Right lobe of liver (tissue), 6 donors: ENCODE results near the gene FKBP15. TPM values are rescaled to one million over a fixed set of nuclear protein-coding genes. Genes with fewer than 3 reads are reported as not detected.

Experiments used
- ATAC-seq, 4 donors: fragments of 200-7000 bp; cut with Tn5 transposase; one replicate each; pipeline ENCODE4 v1.9.1; 2020; ENCODE audit warnings: mild to moderate bottlenecking in 4 of 4, moderate library complexity in 4 of 4
- DNase-seq, 3 donors: peaks; one replicate each; pipeline ENCODE4 v3.0.0-alpha.2; 2020
- H3K27ac ChIP-seq, 3 donors: fragments of 200-600 bp; one replicate each; pipeline ENCODE4 v1.8.0; 2022
- H3K27me3 ChIP-seq, 2 donors: fragments of 200-600 bp; one replicate each; pipeline ENCODE4 v1.8.0; 2022
- H3K36me3 ChIP-seq, 4 donors: fragments of 200-600 bp; sonication (generic) in 1 of 4; one replicate each; pipeline versions ENCODE4 v1.5.1 to v1.8.0; 2017 to 2022; ENCODE audit warnings: control low read depth in 1 of 4
- H3K4me1 ChIP-seq, 4 donors: fragments of 200-600 bp; sonication (generic) in 1 of 4; one replicate each; pipeline versions ENCODE4 v1.5.1 to v1.8.0; 2017 to 2022; ENCODE audit warnings: control low read depth in 1 of 4
- H3K4me3 ChIP-seq, 3 donors: fragments of 200-600 bp; one replicate each; pipeline ENCODE4 v1.8.0; 2022
- H3K9me3 ChIP-seq, 4 donors: fragments of 200-600 bp; sonication (generic) in 1 of 4; one replicate each; pipeline versions ENCODE4 v1.5.1 to v1.8.0; 2017 to 2022; ENCODE audit warnings: control low read depth in 1 of 4
- POLR2A ChIP-seq: fragments of 450-650 bp; IDR thresholded peaks from one replicate; pipeline ENCODE4 v1.6.1; 2017; ENCODE audit warnings: antibody characterized with exemption, mild to moderate bottlenecking
- WGBS: methylation state at CpG from one replicate; pipeline ENCODE4 v1.1.6; 2018; ENCODE audit warnings: low coverage, low lambda C conversion rate; ENCODE audit not compliant: insufficient coverage; ENCODE audit errors: missing lambda C conversion rate; 5-methylcytosine and 5-hydroxymethylcytosine counted together
- intact Hi-C, 2 donors: fragments of 100-400 bp; cut with DNase I; formaldehyde crosslinking; loops; one replicate each; pipeline versions ENCODE4 v1.11.2 to v1.14.1; 2022
- long read RNA-seq: library from polyadenylated mRNA; unstranded; transcript quantifications from one replicate; pipeline ENCODE4 v2.0.0, GENCODE V29; 2019
- total RNA-seq, 6 experiments: library from RNA; depleted of rRNA in 2 of 6; stranded (reverse); fragments of >200 nt in 2 of 6; fragmentation: NEBNext Ultra II Directional in 3 of 6; extraction: Animal tissue kit (Norgen Biotek cat#: 25700) in 3 of 6; gene quantifications; one replicate each; pipeline versions ENCODE4 v1.1.0 to v1.2.4, GENCODE V29; 2016 to 2023
- TF ChIP-seq, protein P1 (sequence below), 4 donors: fragments of 200-600 bp in 3 of 4; fragments of 450-650 bp in 1 of 4; IDR thresholded peaks; one replicate each; pipeline versions ENCODE4 v1.5.1 to v1.8.0; 2016 to 2022; ENCODE audit warnings: antibody characterized with exemption in 4 of 4, mild to moderate bottlenecking in 2 of 4
- donor health status: DM: no; HTN: yes; CAD: no.
- donor health status: DM: no; HTN: no; CAD: no.
- donor health status: DM: no; HTN: no; CAD: no.
- donor health status: DM: no; HTN: yes; CAD: no.
- donor health status: DM: no; HTN: yes; CAD: no.

FKBP15 gene, protein sequence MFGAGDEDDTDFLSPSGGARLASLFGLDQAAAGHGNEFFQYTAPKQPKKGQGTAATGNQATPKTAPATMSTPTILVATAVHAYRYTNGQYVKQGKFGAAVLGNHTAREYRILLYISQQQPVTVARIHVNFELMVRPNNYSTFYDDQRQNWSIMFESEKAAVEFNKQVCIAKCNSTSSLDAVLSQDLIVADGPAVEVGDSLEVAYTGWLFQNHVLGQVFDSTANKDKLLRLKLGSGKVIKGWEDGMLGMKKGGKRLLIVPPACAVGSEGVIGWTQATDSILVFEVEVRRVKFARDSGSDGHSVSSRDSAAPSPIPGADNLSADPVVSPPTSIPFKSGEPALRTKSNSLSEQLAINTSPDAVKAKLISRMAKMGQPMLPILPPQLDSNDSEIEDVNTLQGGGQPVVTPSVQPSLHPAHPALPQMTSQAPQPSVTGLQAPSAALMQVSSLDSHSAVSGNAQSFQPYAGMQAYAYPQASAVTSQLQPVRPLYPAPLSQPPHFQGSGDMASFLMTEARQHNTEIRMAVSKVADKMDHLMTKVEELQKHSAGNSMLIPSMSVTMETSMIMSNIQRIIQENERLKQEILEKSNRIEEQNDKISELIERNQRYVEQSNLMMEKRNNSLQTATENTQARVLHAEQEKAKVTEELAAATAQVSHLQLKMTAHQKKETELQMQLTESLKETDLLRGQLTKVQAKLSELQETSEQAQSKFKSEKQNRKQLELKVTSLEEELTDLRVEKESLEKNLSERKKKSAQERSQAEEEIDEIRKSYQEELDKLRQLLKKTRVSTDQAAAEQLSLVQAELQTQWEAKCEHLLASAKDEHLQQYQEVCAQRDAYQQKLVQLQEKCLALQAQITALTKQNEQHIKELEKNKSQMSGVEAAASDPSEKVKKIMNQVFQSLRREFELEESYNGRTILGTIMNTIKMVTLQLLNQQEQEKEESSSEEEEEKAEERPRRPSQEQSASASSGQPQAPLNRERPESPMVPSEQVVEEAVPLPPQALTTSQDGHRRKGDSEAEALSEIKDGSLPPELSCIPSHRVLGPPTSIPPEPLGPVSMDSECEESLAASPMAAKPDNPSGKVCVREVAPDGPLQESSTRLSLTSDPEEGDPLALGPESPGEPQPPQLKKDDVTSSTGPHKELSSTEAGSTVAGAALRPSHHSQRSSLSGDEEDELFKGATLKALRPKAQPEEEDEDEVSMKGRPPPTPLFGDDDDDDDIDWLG
- total RNA-seq: 10 to 100 TPM; 11.1 to 17.2 (median 12.8) TPM
- long read RNA-seq, partial matches to known transcripts: 1 of 1 reads
- long read RNA-seq, other reads (novel, unspliced or antisense): 0 of 1 reads

DNA sequence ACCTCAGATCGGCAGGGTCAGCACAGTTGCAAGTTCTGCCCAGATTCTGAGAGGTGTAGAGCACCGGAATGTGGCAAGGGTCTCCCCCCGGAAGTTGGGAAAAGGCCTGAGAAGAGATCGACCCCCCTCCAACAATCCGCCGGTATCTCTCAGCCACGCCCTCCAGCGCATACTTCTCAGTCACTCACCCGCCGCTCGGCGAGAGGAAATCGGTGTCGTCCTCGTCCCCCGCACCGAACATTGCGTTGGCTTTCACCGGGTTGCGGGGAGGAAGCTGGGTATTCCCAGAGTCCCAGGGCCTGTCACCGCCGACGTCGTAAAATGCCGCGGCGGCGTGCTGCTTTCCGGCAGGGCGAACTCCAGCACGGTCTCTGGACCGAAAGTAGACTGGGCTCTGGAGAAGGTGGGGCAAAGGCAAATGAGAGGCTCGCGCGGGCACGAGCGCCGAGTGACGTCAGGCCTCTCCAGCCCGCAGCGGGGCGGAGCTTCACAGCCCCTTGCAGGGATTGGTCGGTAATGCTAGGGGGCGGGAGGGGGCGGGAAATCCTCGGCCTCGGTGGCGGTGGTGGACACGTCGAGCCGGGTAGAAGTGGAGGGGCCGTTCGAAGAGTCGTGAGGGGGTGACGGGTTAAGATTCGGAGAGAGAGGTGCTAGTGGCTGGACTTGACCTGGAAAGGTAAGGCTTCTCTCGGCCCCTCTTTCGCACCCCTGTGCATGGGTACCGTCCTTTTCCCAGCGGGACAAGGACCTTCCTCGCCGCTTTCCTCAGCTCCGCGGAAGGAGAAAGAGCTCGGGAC, at the start of gene FKBP15, which contains the start of gene SLC31A1:
Gene FKBP15 (minus strand): TSS at position 275 of the 797 bp plus-strand sequence. CDS start 34 bp downstream, at position 241.
Gene SLC31A1 (plus strand): TSS at position 542 of the 797 bp plus-strand sequence. CDS start 34,605 bp downstream, outside the sequence.
- peak; percentile 96 to 99 (median 96) for ATAC-seq
- H3K4me1 ChIP-seq: peaks cover 0 to 40% (median 7%) of the 10 kb centered on the region in 4 donors
- H3K27me3 ChIP-seq: no peaks in the 10 kb centered on the region
- peak; percentile 98 to 99 (median 99) for DNase-seq
- intact Hi-C loops: loop anchor here in 1 of 2 donors (5.0 kb wide), 1 partner anchor 46 kb away; no protein-coding TSS in a partner anchor
- peaks cover 0 to 7% (median 0%) of the 10 kb centered on the region in 4 donors for H3K36me3 ChIP-seq
- WGBS: 0% methylated on average over 1 of the region's 65 CpGs
- H3K9me3 ChIP-seq: no peaks in the 10 kb centered on the region
- TF ChIP-seq POLR2A: peak; percentile 95
- TF ChIP-seq, protein P1, sequence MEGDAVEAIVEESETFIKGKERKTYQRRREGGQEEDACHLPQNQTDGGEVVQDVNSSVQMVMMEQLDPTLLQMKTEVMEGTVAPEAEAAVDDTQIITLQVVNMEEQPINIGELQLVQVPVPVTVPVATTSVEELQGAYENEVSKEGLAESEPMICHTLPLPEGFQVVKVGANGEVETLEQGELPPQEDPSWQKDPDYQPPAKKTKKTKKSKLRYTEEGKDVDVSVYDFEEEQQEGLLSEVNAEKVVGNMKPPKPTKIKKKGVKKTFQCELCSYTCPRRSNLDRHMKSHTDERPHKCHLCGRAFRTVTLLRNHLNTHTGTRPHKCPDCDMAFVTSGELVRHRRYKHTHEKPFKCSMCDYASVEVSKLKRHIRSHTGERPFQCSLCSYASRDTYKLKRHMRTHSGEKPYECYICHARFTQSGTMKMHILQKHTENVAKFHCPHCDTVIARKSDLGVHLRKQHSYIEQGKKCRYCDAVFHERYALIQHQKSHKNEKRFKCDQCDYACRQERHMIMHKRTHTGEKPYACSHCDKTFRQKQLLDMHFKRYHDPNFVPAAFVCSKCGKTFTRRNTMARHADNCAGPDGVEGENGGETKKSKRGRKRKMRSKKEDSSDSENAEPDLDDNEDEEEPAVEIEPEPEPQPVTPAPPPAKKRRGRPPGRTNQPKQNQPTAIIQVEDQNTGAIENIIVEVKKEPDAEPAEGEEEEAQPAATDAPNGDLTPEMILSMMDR (IDR thresholded peaks at IDR 0.05): no peak
- H3K4me3 ChIP-seq: peak within 1 kb of the TSS; percentile 73 to 94 (median 91)
- peak within 1 kb of the TSS; percentile 91 to 95 (median 92) for H3K27ac ChIP-seq

- Histone ChIP-seq H3K36me3 (peaks cover 0 to 64% (median 11%) of the 10 kb centered on the region in 4 donors), H3K9me3 (no peaks in the 10 kb centered on the region), H3K27me3 (no peaks in the 10 kb centered on the region), H3K4me3 (no peak overlapping the region), H3K27ac (no peak overlapping the region), H3K4me1 (peaks cover 0 to 19% (median 10%) of the 10 kb centered on the region in 4 donors)
- TF ChIP-seq POLR2A: no peak
- TF ChIP-seq, protein P1 (IDR thresholded peaks at IDR 0.05): no peak
- intact Hi-C loops: loop anchor here in 1 of 2 donors (5.0 kb wide), 1 partner anchor 48 kb away; the partner anchor contains the start of genes FKBP15 and SLC31A1
- ATAC-seq: peak in 3 of 4 donors; percentile 8 to 49 (median 21)
- 43% methylated on average over 2 of the region's 2 CpGs for WGBS
- no peak for DNase-seq
Observed at GRCh38 chr9:113269871-113270270, 48.8 kb upstream of the FKBP15 start.

DNA sequence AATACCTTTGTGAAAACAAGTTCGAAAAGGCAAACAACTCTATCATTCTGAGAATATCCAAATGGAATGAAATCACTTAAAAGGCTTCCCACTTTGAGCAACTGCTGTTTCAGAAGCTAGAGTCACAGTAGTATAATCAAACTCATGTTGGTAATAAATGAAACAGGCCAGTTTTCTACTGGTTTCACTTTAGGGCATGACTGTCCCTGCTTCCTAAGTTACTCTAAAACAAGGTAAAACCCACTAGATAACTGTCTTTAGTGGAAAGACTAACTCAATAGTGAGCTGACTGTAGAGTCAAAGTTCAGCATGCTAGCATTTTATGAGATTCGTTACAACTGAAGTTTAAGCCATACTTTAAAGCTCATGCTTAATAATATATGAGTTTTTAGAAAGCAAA, 48.3 kb upstream of the FKBP15 start:
- 51% methylated on average over 2 of the region's 2 CpGs for WGBS
- ATAC-seq (peak in 3 of 4 donors; percentile 28 to 38 (median 31)), DNase-seq (no peak)
- TF ChIP-seq, protein P1 (IDR thresholded peaks at IDR 0.05): no peak
- TF ChIP-seq POLR2A: no peak
- Histone ChIP-seq H3K4me3 (no peak overlapping the region), H3K36me3 (peaks cover 0 to 64% (median 11%) of the 10 kb centered on the region in 4 donors), H3K27me3 (no peaks in the 10 kb centered on the region), H3K9me3 (no peaks in the 10 kb centered on the region), H3K27ac (no peak overlapping the region), H3K4me1 (peaks cover 0 to 19% (median 9%) of the 10 kb centered on the region in 4 donors)
- intact Hi-C loops: loop anchor here in 1 of 2 donors (5.0 kb wide), 1 partner anchor 47 kb away; the partner anchor contains the start of genes FKBP15 and SLC31A1
